Stimulated activated CD4-positive, alpha-beta T cell treated with anti-CD3 and anti-CD28 coated beads, Interleukin-1b, Interleukin-23, amount 100 ng/mL, for 1 hour (primary cell): ENCODE measurements around the gene CLCN2.
A peak's percentile ranks its signal among the peaks of the same experiment; 100 is the strongest.

Source experiments
- DNase-seq, 2 donors: peaks; one replicate each; pipeline ENCODE4 v3.0.0-alpha.2; 2020; ENCODE audit warnings: low read depth in 2 of 2

Gene CLCN2

GRCh38 chr3:184380627-184381260, 19.3 kb upstream of the CLCN2 start:
- no peak for DNase-seq

GRCh38 chr3:184380185-184380626, 18.8 kb upstream of the CLCN2 start:
- no peak for DNase-seq

- DNase-seq = no peak
Observed at GRCh38 chr3:184379358-184380184, 18.2 kb upstream of the CLCN2 start, which contains the start of gene CHRD. Gene CHRD (plus strand): TSS chr3:184380054. CDS start chr3:184380319, 265 bp downstream.

- no peak for DNase-seq
Observed at GRCh38 chr3:184378651-184379357, 17.4 kb upstream of the CLCN2 start.

- DNase-seq = no peak
Observed at GRCh38 chr3:184377882-184378445, 16.6 kb upstream of the CLCN2 start, which contains the start of gene THPO. Gene THPO (minus strand): TSS chr3:184378207. CDS start chr3:184376259, 1,948 bp downstream.

GRCh38 chr3:184377374-184377773, 16.0 kb upstream of the CLCN2 start:
- DNase-seq = no peak

GRCh38 chr3:184375747-184376461, 14.5 kb upstream of the CLCN2 start:
- no peak for DNase-seq

- DNase-seq = no peak
Observed at GRCh38 chr3:184373422-184373821, 12.0 kb upstream of the CLCN2 start.

GRCh38 chr3:184372911-184373310, 11.5 kb upstream of the CLCN2 start:
- no peak for DNase-seq

- no peak for DNase-seq
Observed at GRCh38 chr3:184372296-184372821, 11.0 kb upstream of the CLCN2 start.

- peak in 1 of 2 donors; percentile 41 for DNase-seq
Observed at GRCh38 chr3:184371570-184372018, 10.2 kb upstream of the CLCN2 start.

GRCh38 chr3:184368586-184369183, 7.3 kb upstream of the CLCN2 start:
- DNase-seq = no peak

GRCh38 chr3:184368116-184368515, 6.7 kb upstream of the CLCN2 start:
- no peak for DNase-seq

- DNase-seq = no peak
Observed at GRCh38 chr3:184366619-184367289, 5.3 kb upstream of the CLCN2 start.

- DNase-seq = peak; percentile 79 to 88
Observed at GRCh38 chr3:184362668-184363546, 1.5 kb upstream of the CLCN2 start.

- peak in 1 of 2 donors; percentile 23 for DNase-seq
Observed at GRCh38 chr3:184361932-184362667, 695 bp upstream of the CLCN2 start.

- no peak for DNase-seq
Observed at GRCh38 chr3:184360929-184361531, 375 bp downstream of the CLCN2 start.
